Right cardiac atrium (tissue), 5 donors: ENCODE data around the gene ANKRD9. TPM values are rescaled to one million over a fixed set of nuclear protein-coding genes. Genes with fewer than 3 reads are reported as not detected.
"Not testable (repeated sequence)": the region's sequence is repeated elsewhere in the genome, so short reads cannot be mapped to it uniquely, and the experiment has no call there.

Experiments used
- ATAC-seq, 2 donors: fragments of 200-7000 bp; cut with Tn5 transposase; one replicate each; pipeline versions ENCODE4 v1.8.0 to v1.9.1; 2020; ENCODE audit warnings: moderate library complexity in 2 of 2, mild to moderate bottlenecking in 1 of 2
- DNase-seq, 3 donors: peaks; one replicate each; pipeline ENCODE4 v3.0.0-alpha.2; 2020
- H3K27ac ChIP-seq: one replicate; pipeline ENCODE4 v1.5.1; 2013; ENCODE audit warnings: mild to moderate bottlenecking, low read length, control low read depth, moderate library complexity
- H3K27me3 ChIP-seq: one replicate; pipeline ENCODE4 v1.6.1; 2013; ENCODE audit not compliant: control insufficient read depth, insufficient read depth
- H3K4me1 ChIP-seq: one replicate; pipeline ENCODE4 v1.6.1; 2013; ENCODE audit warnings: low read length; ENCODE audit not compliant: control insufficient read depth, insufficient read depth
- H3K4me3 ChIP-seq: one replicate; pipeline ENCODE4 v1.5.1; 2013; ENCODE audit warnings: low read length, control low read depth
- H3K9me3 ChIP-seq: one replicate; pipeline ENCODE4 v1.6.1; 2013; ENCODE audit warnings: low read length; ENCODE audit not compliant: control insufficient read depth
- WGBS: extraction: QIAGEN DNeasy Blood & Tissue Kit; methylation state at CpG from one replicate; pipeline ENCODE4 v1.1.7; 2013; 5-methylcytosine and 5-hydroxymethylcytosine counted together
- intact Hi-C, 4 donors: fragments of 100-400 bp; cut with DNase I; formaldehyde crosslinking; loops; one replicate each; pipeline versions ENCODE4 v1.11.0 to v1.14.0; 2022 to 2023
- polyA plus RNA-seq: library from polyadenylated mRNA; stranded (reverse); fragments of 200-250 nt; gene quantifications from one replicate; pipeline ENCODE4 v1.2.3, GENCODE V29; 2013
- total RNA-seq, 4 donors: library from RNA; stranded (reverse); fragmentation: NEBNext Ultra II Directional; extraction: Animal tissue kit (Norgen Biotek cat#: 25700); gene quantifications; one replicate each; pipeline ENCODE4 v1.2.1, GENCODE V29; 2021
- donor health status: healthy with polysubstance abuse.
- donor health status: DM: no; HTN: yes; CAD: no.
- donor health status: DM: no; HTN: no; CAD: no.
- donor health status: DM: no; HTN: yes; CAD: no; lungs with severe emphysema.
- donor health status: DM: yes; HTN: yes; CAD: no.

Gene ANKRD9
- total and polyA plus RNA-seq, 5 donors, result 43.1 to 134 (median 118) TPM

- 53% methylated on average over 29 of the region's 29 CpGs for WGBS
- Histone ChIP-seq H3K9me3 (no peaks in the 10 kb centered on the region), H3K4me1 (no peaks in the 10 kb centered on the region), H3K27ac (no peak overlapping the region), H3K27me3 (no peaks in the 10 kb centered on the region), H3K4me3 (no peak overlapping the region)
- intact Hi-C loops, result no loop called here
- ATAC-seq, result peak in 1 of 2 donors; percentile 6
- DNase-seq, result no peak
Observed at GRCh38 chr14:102545461-102546265, 36.1 kb upstream of the ANKRD9 start.

DNA sequence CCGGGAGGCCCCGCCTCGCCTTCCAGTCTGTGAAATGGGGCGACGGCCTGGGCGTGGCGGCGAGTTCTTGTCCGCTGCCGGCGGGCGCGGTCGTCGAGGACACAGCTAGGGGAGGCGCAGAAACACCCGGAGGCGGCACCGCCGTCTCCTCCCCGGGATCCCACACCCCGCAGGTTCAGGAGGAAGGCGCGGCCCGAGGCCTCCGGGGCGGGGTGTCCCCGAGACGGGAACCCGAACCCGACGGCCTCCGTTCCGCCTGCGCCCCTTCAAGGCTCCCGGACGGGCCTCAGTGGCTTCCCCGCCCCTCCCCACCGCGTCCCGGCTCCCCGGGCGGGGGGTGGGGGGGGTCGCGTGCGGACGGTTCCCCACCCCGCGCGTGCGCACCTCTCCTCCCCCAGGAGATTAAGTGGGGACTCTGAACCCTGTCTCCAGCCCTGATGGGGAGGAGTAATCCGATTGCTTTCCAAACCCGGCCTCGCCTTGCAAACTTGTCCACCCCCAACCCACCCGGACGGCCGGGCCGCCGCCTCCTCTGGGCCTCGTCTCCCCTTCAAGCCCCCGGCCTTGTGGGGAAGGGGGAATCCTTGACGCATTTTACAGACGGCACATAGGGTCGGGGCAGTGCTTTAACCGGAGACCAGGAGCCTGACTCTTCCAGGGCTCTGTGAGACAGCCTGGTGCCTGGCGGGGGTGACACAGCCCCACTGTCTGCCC is 35.3 kb upstream of the ANKRD9 start:
- no peak overlapping the region for H3K27ac ChIP-seq
- no peaks in the 10 kb centered on the region for H3K9me3 ChIP-seq
- 7% methylated on average over 66 of the region's 66 CpGs for WGBS
- H3K27me3 ChIP-seq, result no peaks in the 10 kb centered on the region
- no peaks in the 10 kb centered on the region for H3K4me1 ChIP-seq
- DNase-seq, result peak; percentile 46 to 69 (median 66)
- intact Hi-C loops, result no loop called here
- peak overlapping the region; percentile 21 for H3K4me3 ChIP-seq
- peak; percentile 17 to 47 for ATAC-seq

GRCh38 chr14:102544046-102544746 is 34.6 kb upstream of the ANKRD9 start:
- ATAC-seq (no peak), DNase-seq (no peak)
- WGBS, result 18% methylated on average over 43 of the region's 43 CpGs
- Histone ChIP-seq H3K27ac (no peak overlapping the region), H3K9me3 (no peaks in the 10 kb centered on the region), H3K4me1 (no peaks in the 10 kb centered on the region), H3K27me3 (no peaks in the 10 kb centered on the region), H3K4me3 (peak overlapping the region; percentile 21)
- intact Hi-C loops, result no loop called here

DNA sequence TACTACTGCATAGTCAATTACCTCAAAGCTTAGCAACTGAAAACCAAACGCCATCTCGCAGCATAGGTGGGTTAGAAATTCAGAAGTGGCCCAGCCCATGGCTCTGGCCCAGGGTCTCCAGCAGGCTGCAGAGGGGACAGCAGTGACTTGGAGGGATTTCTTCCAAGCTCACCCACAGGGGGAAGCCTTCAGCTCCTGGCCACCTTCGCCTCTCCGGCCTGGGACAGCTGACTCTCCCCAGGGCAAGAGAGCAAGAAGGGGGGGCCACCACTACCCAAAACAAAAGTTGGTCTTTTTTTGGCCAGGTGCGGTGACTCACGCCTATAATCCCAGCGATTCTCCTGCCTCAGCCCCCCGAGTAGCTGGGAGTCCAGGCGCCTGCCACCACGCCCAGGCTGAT is 32.2 kb upstream of the ANKRD9 start:
- WGBS, result 95% methylated on average over 10 of the region's 10 CpGs
- no peaks in the 10 kb centered on the region for H3K27me3 ChIP-seq

GRCh38 chr14:102541029-102541491 is 31.5 kb upstream of the ANKRD9 start:
- H3K4me3 ChIP-seq, H3K4me1 ChIP-seq, H3K27ac ChIP-seq, ATAC-seq, intact Hi-C loops, H3K9me3 ChIP-seq, DNase-seq, H3K27me3 ChIP-seq: not testable (repeated sequence)
- WGBS, result 95% methylated on average over 14 of the region's 14 CpGs

More for the DNA sequence above, 32.2 kb upstream of the ANKRD9 start:
- Histone ChIP-seq H3K4me1 (no peaks in the 10 kb centered on the region), H3K4me3 (no peak overlapping the region), H3K27ac (no peak overlapping the region), H3K9me3 (no peaks in the 10 kb centered on the region)
- intact Hi-C loops, result no loop called here
- DNase-seq, result no peak
- ATAC-seq, result no peak

DNA sequence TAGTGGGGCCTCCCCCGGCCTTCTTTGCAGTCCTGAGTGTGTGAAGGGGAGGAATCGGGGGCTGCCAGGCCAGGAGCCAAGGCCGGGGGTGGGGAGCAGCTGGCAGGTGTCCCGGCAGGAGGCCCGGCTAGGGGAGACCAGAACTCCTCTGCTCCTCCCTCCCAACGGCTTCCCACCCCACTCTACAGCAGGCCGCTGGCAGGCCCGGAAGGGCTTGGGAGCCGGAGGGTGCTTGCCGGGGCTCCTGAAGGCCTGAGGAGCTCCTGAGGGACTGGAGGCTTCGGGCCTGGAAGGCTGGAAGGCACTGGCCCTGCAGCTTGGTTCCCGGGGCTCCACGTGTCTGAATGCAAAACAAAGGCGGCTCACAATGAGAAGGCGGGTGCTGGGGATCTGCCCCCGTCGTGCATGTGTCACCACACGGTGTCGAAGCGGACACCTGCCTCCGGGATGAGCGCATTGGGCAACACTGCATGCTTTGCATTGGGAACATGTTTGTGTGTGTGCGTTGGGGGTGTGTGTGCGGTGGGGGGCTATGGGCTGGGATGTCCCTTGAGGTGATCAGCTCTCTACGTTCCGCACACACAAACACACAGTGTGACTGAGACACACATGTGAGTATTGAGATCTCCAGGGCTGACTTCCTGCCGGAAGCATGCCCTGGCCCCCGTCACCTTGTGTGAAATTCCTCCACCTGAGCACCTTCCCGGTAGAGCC is 30.9 kb upstream of the ANKRD9 start:
- 40% methylated on average over 29 of the region's 29 CpGs for WGBS
- peak in 1 of 2 donors; percentile 17 for ATAC-seq
- Histone ChIP-seq H3K4me3 (no peak overlapping the region), H3K27ac (no peak overlapping the region), H3K4me1 (no peaks in the 10 kb centered on the region), H3K9me3 (no peaks in the 10 kb centered on the region), H3K27me3 (no peaks in the 10 kb centered on the region)
- intact Hi-C loops, result no loop called here
- DNase-seq, result peak in 1 of 3 donors; percentile 62

GRCh38 chr14:102539544-102540314 is 30.2 kb upstream of the ANKRD9 start:
- WGBS, result 49% methylated on average over 17 of the region's 17 CpGs
- ATAC-seq, result peak in 1 of 2 donors; percentile 48
- H3K4me3 ChIP-seq, result no peak overlapping the region
- H3K27me3 ChIP-seq, result no peaks in the 10 kb centered on the region
- H3K27ac ChIP-seq, result no peak overlapping the region
- DNase-seq, result peak; percentile 67 to 88 (median 76)
- intact Hi-C loops, result no loop called here
- H3K4me1 ChIP-seq, result no peaks in the 10 kb centered on the region
- no peaks in the 10 kb centered on the region for H3K9me3 ChIP-seq

DNA sequence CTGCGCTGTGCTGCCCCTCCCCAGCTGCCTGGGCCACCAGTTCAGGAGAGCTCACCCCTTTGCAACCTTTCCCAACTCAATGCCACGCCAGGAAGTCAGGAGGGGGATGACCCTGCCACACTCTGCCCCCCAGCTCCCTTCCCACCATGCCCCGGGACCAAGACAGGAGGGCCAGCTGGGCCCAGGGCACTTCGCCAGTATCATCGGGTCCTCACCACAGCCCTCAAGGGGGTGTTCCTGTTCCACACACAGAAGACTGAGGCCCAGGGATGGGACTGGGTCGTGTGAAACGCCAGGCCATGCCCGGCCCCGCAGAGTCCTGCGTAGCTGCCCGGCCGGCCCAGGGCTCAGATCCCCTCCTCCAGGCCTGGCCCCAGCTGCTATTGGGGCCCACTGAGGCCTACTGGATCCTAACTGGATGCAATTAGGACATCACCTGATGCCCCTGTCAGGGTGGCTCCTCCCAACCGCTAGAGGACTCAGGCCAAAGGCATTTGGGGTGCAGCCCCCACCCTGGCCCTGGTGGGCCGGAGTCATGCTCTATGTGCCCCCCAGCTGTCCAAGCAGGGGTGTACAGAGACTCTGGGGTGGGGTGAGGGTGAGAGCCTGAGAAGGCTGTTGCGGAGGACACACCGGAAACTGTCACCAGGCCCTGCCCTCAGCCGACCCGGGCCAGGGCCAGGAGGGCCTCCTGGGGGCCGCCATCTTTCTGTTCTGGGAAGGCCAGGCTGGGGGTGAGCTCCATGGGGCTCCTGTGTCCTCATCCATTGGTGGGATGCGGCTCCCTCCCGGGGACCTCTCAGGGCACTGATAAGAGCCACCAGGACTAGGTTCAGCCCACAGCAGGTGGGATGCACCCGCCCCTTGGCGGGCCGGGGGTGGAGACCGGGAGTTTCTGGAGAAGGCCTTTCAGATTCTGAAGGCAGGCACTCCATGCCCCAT is 29.3 kb upstream of the ANKRD9 start:
- Histone ChIP-seq H3K27me3 (no peaks in the 10 kb centered on the region), H3K27ac (no peak overlapping the region), H3K4me1 (no peaks in the 10 kb centered on the region), H3K9me3 (no peaks in the 10 kb centered on the region), H3K4me3 (no peak overlapping the region)
- ATAC-seq, result no peak
- 75% methylated on average over 25 of the region's 25 CpGs for WGBS
- no peak for DNase-seq
- intact Hi-C loops, result no loop called here

DNA sequence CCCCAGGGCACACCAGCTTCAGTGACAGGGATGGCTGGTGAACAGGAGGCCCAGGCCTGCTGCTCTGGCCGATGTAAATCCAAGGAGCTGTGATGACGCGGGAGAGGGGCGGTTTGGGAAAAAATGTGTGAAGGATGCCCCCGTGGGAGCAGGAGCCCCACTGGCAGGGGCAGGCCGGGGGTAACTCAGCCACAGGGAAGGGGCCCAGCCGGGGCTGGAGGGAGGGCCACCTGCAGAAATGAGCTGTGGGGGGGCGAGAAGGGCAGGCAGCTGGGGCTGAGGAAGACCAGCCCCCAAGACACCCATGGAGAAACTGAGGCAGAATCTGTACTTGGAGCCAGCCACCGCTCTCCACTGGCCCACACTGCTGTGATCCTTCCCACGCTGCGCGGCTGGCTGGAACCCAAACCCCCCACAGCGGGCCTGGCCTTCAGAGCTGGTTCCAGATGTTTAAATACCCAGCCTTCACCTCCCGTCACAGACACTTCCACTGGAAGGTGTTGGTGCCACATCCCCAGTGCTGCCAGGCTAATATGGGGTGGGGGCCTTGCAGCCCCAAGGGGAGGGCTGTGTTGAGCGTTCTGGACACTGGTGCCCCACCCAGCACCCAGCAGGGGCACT is 28.5 kb upstream of the ANKRD9 start:
- no peak for ATAC-seq
- 72% methylated on average over 15 of the region's 15 CpGs for WGBS
- no peak overlapping the region for H3K4me3 ChIP-seq
- intact Hi-C loops, result no loop called here
- DNase-seq, result no peak
- H3K4me1 ChIP-seq, result no peaks in the 10 kb centered on the region
- no peak overlapping the region for H3K27ac ChIP-seq
- H3K9me3 ChIP-seq, result no peaks in the 10 kb centered on the region
- H3K27me3 ChIP-seq, result no peaks in the 10 kb centered on the region
